ENCODE measurements around the gene SF3A2.

Gene SF3A2

GRCh38 chr19:2236314-2237050 lies at the start of gene SF3A2, which contains the start of gene PLEKHJ1 (continued):
- TF ChIP-seq ZNF670 (tag by site-specific recombination; IDR thresholded peaks at IDR 0.05; ENCODE audit: low read depth) (no peak), PRDM2 (tag by site-specific recombination; IDR thresholded peaks at IDR 0.05; ENCODE audit: borderline replicate concordance) (no peak), ZNF184 (tag by site-specific recombination; IDR thresholded peaks at IDR 0.05) (no peak), KLF1 (tag by site-specific recombination; IDR thresholded peaks at IDR 0.05) (peak; percentile 79), ZNF48 (tag by site-specific recombination; IDR thresholded peaks at IDR 0.05) (no peak), ZNF175 (tag by site-specific recombination; IDR thresholded peaks at IDR 0.05) (no peak), ZNF792 (tag by site-specific recombination; IDR thresholded peaks at IDR 0.05) (no peak), GLIS1 (tag by site-specific recombination; IDR thresholded peaks at IDR 0.05) (peak; percentile 52; the same call in 1 of the 2 replicates), ZNF140 (tag by site-specific recombination; IDR thresholded peaks at IDR 0.05) (no peak), YY1 (tag by site-specific recombination; IDR thresholded peaks at IDR 0.05) (peak; percentile 70; the same call in 1 of the 2 replicates), ZFP41 (tag by site-specific recombination; IDR thresholded peaks at IDR 0.05; ENCODE audit: borderline replicate concordance) (no peak), ZSCAN18 (tag by site-specific recombination; IDR thresholded peaks at IDR 0.05) (no peak), ZNF350 (tag by site-specific recombination; IDR thresholded peaks at IDR 0.05) (no peak), ZNF548 (tag by site-specific recombination; IDR thresholded peaks at IDR 0.05) (no peak), ZNF544 (tag by site-specific recombination; IDR thresholded peaks at IDR 0.05) (no peak), ZNF292 (tag by site-specific recombination; IDR thresholded peaks at IDR 0.05; ENCODE audit: borderline replicate concordance, low read depth) (no peak), SP7 (tag by site-specific recombination; IDR thresholded peaks at IDR 0.05) (peak; percentile 80), ZNF169 (tag by site-specific recombination; IDR thresholded peaks at IDR 0.05) (no peak), ZNF596 (tag by site-specific recombination; IDR thresholded peaks at IDR 0.05) (no peak), ZNF221 (tag by site-specific recombination; IDR thresholded peaks at IDR 0.05; ENCODE audit: borderline replicate concordance) (no peak), ZNF114 (tag by site-specific recombination; IDR thresholded peaks at IDR 0.05) (no peak), PRDM6 (tag by site-specific recombination; IDR thresholded peaks at IDR 0.05) (no peak), BCL11B (tag by site-specific recombination; IDR thresholded peaks at IDR 0.05; ENCODE audit: low read depth) (0 out of 2 replicates have a peak, but pooled peaks have one; percentile 73), ZNF621 (tag by site-specific recombination; IDR thresholded peaks at IDR 0.05) (no peak), ZBTB20 (tag by site-specific recombination; IDR thresholded peaks at IDR 0.05) (no peak; the same call in 1 of the 2 replicates)
- TF ChIP-seq, protein P1, sequence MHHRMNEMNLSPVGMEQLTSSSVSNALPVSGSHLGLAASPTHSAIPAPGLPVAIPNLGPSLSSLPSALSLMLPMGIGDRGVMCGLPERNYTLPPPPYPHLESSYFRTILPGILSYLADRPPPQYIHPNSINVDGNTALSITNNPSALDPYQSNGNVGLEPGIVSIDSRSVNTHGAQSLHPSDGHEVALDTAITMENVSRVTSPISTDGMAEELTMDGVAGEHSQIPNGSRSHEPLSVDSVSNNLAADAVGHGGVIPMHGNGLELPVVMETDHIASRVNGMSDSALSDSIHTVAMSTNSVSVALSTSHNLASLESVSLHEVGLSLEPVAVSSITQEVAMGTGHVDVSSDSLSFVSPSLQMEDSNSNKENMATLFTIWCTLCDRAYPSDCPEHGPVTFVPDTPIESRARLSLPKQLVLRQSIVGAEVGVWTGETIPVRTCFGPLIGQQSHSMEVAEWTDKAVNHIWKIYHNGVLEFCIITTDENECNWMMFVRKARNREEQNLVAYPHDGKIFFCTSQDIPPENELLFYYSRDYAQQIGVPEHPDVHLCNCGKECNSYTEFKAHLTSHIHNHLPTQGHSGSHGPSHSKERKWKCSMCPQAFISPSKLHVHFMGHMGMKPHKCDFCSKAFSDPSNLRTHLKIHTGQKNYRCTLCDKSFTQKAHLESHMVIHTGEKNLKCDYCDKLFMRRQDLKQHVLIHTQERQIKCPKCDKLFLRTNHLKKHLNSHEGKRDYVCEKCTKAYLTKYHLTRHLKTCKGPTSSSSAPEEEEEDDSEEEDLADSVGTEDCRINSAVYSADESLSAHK (tag by site-specific recombination; IDR thresholded peaks at IDR 0.05) = 0 out of 2 replicates have a peak, but pooled peaks have one; percentile 15
- TF ChIP-seq, protein P2, sequence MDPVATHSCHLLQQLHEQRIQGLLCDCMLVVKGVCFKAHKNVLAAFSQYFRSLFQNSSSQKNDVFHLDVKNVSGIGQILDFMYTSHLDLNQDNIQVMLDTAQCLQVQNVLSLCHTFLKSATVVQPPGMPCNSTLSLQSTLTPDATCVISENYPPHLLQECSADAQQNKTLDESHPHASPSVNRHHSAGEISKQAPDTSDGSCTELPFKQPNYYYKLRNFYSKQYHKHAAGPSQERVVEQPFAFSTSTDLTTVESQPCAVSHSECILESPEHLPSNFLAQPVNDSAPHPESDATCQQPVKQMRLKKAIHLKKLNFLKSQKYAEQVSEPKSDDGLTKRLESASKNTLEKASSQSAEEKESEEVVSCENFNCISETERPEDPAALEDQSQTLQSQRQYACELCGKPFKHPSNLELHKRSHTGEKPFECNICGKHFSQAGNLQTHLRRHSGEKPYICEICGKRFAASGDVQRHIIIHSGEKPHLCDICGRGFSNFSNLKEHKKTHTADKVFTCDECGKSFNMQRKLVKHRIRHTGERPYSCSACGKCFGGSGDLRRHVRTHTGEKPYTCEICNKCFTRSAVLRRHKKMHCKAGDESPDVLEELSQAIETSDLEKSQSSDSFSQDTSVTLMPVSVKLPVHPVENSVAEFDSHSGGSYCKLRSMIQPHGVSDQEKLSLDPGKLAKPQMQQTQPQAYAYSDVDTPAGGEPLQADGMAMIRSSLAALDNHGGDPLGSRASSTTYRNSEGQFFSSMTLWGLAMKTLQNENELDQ (tag by site-specific recombination; IDR thresholded peaks at IDR 0.05; ENCODE audit: low read depth) = no peak
